Measurements from ENCODE around the gene SH3PXD2A.

Gene SH3PXD2A

DNA sequence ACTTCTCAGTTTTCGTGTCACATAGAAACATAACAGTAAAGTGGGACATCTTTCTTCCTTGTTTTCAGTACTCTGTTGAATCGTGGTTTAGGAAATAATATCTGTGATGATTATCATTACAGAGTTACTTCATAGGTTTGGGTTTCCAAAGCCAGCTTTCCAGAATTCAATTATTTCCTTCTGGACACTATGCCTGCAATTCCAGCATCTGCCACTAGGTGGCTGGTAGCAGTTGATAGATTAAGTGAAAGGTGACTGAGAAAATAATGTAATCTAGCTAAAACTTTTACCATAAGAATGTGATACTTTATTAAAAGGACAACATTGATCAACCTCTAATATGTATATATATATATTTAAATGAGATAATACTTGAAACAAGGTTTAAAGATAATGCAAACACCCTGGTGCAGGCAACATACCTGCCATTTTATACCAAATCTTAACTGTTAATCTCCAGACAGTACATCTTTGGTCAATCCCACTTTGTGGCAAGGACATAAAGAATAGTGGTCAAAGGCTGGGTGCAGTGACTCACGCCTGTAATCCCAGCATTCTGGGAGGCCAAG lies 102.6 kb downstream of the SH3PXD2A start:
- H3K4me3 ChIP-seq (ENCODE audit: low read depth in 1 of 2, low read length in 2 of 2): no peak overlapping the region
- peaks cover 17% of the 10 kb centered on the region for H4K20me1 ChIP-seq (ENCODE audit: insufficient read depth, low read length)
- DNase-seq: peak; percentile 26
- ATAC-seq (ENCODE audit: insufficient read depth, low read depth): no peak
- H3K4me1 ChIP-seq (ENCODE audit: insufficient read depth, low read length): peaks cover 5% of the 10 kb centered on the region
- H3K27ac ChIP-seq (ENCODE audit: low read length): no peak overlapping the region
- H3K79me2 ChIP-seq (ENCODE audit: insufficient read depth, low read length): no peaks in the 10 kb centered on the region
- no peaks in the 10 kb centered on the region for H3K9me3 ChIP-seq (ENCODE audit: insufficient read depth, low read length, severe bottlenecking)
- H2AFZ ChIP-seq (ENCODE audit: low read depth, low read length): no peak overlapping the region
- peaks cover 13% of the 10 kb centered on the region for H3K27me3 ChIP-seq (ENCODE audit: insufficient read depth, low read length, poor library complexity)
- TF ChIP-seq EZH2 (IDR thresholded peaks at IDR 0.05; ENCODE audit: borderline replicate concordance, low read depth, low read length, severe bottlenecking) (no peak), CTCF (IDR thresholded peaks at IDR 0.05; ENCODE audit: borderline replicate concordance, extremely low read depth, low read length, poor library complexity, severe bottlenecking) (peak; percentile 78)
- H3K9ac ChIP-seq (ENCODE audit: low read depth, low read length): no peak overlapping the region
- H3K36me3 ChIP-seq (ENCODE audit: insufficient read depth, low read length): no peaks in the 10 kb centered on the region
- H3K4me2 ChIP-seq (ENCODE audit: insufficient read depth, low read length): no peak overlapping the region

DNA sequence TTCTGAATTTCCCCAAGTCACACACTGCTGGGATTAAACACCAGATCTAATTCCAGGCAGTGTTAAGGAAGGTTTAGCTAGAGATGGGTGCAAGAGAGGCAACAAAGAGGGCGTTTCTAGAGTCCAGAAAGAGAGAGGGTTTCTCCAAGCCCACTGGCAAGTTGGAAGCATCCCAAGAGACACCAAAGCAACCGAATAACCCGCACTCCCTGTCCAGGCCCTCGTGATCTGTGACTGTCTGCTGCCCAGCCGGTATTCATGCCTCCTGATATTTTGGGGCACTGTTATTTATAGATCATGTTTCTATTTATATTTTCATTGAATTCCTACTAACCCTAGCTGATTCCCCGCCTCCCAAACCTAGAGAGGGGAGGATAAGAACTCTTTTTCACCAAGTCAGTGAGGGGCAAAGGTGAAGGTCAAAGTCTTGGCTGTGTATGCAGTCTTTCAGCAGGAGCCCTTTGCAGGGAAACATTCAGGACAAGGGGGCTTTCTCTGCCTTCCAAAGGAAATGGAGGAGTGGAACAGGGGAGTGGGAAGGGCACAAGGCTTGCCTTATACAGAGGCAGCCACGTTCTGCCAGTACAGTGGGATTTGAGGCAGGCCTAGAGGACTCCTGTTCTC lies 103.6 kb downstream of the SH3PXD2A start:
- Histone ChIP-seq H3K27ac (ENCODE audit: low read length) (no peak overlapping the region), H3K79me2 (ENCODE audit: insufficient read depth, low read length) (no peaks in the 10 kb centered on the region), H3K36me3 (ENCODE audit: insufficient read depth, low read length) (no peaks in the 10 kb centered on the region), H3K27me3 (ENCODE audit: insufficient read depth, low read length, poor library complexity) (peaks cover 10% of the 10 kb centered on the region), H3K4me3 (ENCODE audit: low read depth in 1 of 2, low read length in 2 of 2) (no peak overlapping the region), H3K9ac (ENCODE audit: low read depth, low read length) (no peak overlapping the region), H3K4me2 (ENCODE audit: insufficient read depth, low read length) (no peak overlapping the region), H2AFZ (ENCODE audit: low read depth, low read length) (no peak overlapping the region), H3K4me1 (ENCODE audit: insufficient read depth, low read length) (no peaks in the 10 kb centered on the region), H4K20me1 (ENCODE audit: insufficient read depth, low read length) (peaks cover 9% of the 10 kb centered on the region; the same call in 1 of the 2 replicates), H3K9me3 (ENCODE audit: insufficient read depth, low read length, severe bottlenecking) (no peaks in the 10 kb centered on the region)
- TF ChIP-seq EZH2 (IDR thresholded peaks at IDR 0.05; ENCODE audit: borderline replicate concordance, low read depth, low read length, severe bottlenecking) (no peak), CTCF (IDR thresholded peaks at IDR 0.05; ENCODE audit: borderline replicate concordance, extremely low read depth, low read length, poor library complexity, severe bottlenecking) (no peak)
- ATAC-seq (ENCODE audit: insufficient read depth, low read depth) (no peak), DNase-seq (no peak)

DNA sequence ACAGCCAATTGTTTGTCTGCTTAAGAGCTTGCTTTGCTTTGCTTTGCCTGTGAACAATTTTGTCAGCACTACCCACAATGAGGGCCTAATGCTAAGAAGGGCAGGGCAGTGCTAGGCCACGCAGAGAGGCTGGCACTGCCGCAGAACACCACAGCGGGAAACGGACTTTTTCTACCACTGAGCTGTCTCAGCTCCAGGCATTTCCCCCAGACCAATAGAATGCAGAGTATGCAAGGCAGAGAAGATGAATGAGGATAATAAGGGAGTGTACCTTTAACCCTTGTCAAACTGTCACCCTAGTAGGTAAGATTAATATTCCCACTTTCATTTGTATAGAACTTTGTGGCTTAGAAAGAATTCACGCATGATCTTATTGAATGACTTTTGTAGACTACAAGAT lies 104.5 kb downstream of the SH3PXD2A start:
- Histone ChIP-seq H3K9me3 (ENCODE audit: insufficient read depth, low read length, severe bottlenecking) (no peaks in the 10 kb centered on the region), H3K27me3 (ENCODE audit: insufficient read depth, low read length, poor library complexity) (peaks cover 3% of the 10 kb centered on the region), H3K4me2 (ENCODE audit: insufficient read depth, low read length) (no peak overlapping the region), H3K4me3 (ENCODE audit: low read depth in 1 of 2, low read length in 2 of 2) (no peak overlapping the region), H3K27ac (ENCODE audit: low read length) (no peak overlapping the region), H3K4me1 (ENCODE audit: insufficient read depth, low read length) (no peaks in the 10 kb centered on the region), H2AFZ (ENCODE audit: low read depth, low read length) (no peak overlapping the region), H3K36me3 (ENCODE audit: insufficient read depth, low read length) (no peaks in the 10 kb centered on the region), H3K79me2 (ENCODE audit: insufficient read depth, low read length) (no peaks in the 10 kb centered on the region), H4K20me1 (ENCODE audit: insufficient read depth, low read length) (0 out of 2 replicates have a peak, but pooled peaks cover 6% of the 10 kb centered on the region), H3K9ac (ENCODE audit: low read depth, low read length) (no peak overlapping the region)
- ATAC-seq (ENCODE audit: insufficient read depth, low read depth) (no peak), DNase-seq (no peak)
- TF ChIP-seq EZH2 (IDR thresholded peaks at IDR 0.05; ENCODE audit: borderline replicate concordance, low read depth, low read length, severe bottlenecking) (no peak), CTCF (IDR thresholded peaks at IDR 0.05; ENCODE audit: borderline replicate concordance, extremely low read depth, low read length, poor library complexity, severe bottlenecking) (no peak)

All from DND-41 (cell line).